Esophagus squamous epithelium (tissue), 4 donors: ENCODE results near the gene ZNF595.

Source experiments
- CTCF ChIP-seq, 6 experiments: fragments of 450-650 bp in 4 of 6; fragments of 200-600 bp in 2 of 6; sonication (generic) in 2 of 6; IDR thresholded peaks; one replicate each; pipeline ENCODE4 v1.5.1; 2016 to 2019; ENCODE audit warnings: antibody characterized with exemption in 6 of 6, mild to moderate bottlenecking in 4 of 6, moderate library complexity in 4 of 6
- POLR2A ChIP-seq, 4 donors: fragments of 450-650 bp; IDR thresholded peaks; one replicate each; pipeline ENCODE4 v1.6.1; 2017; ENCODE audit warnings: antibody characterized with exemption in 4 of 4, mild to moderate bottlenecking in 4 of 4, moderate library complexity in 3 of 4

- TF ChIP-seq POLR2A (IDR thresholded peaks at IDR 0.05) (no peak), CTCF (IDR thresholded peaks at IDR 0.05) (no peak)
Measured at GRCh38 chr4:132483-132882, 79.4 kb downstream of the ZNF595 start.
